GM12878 (cell line): ENCODE measurements around the gene RNU5B-1. TPM values are rescaled to one million over a fixed set of nuclear protein-coding genes. Genes with fewer than 3 reads are reported as not detected.

Experiments
- ATAC-seq: fragments of 200-7000 bp; cut with Tn5 transposase; 3 replicates; pipeline ENCODE4 v1.9.1; 2020; ENCODE audit warnings: mild to moderate bottlenecking, moderate library complexity
- BruUV-seq: library from RNA; stranded (reverse); fragments of 400-500 nt; replicated peaks from 2 replicates; lab custom pipeline; 2021; lab: Mats Ljungman, UMichigan
- CTCF ChIA-PET: fragments of 300-600 bp; sonication (Branson Sonifier 250); formaldehyde crosslinking; extraction: SDS; loops from one replicate; lab custom pipeline; 2021; ENCODE audit warnings: inconsistent platforms; lab: Yijun Ruan, JAX
- POLR2A ChIA-PET: fragments of 350-600 bp; formaldehyde crosslinking; extraction: SDS; loops from one replicate; lab custom pipeline; 2021; ENCODE audit warnings: inconsistent platforms; lab: Charles Lee
- RAD21 ChIA-PET: fragments of 300-600 bp; sonication (Branson Sonifier 250); formaldehyde crosslinking; loops from one replicate; lab custom pipeline; 2023; ENCODE audit warnings: antibody characterized with exemption; ENCODE audit not compliant: unreplicated experiment; lab: Charles Lee
- SMC1A ChIA-PET: fragments of 300-600 bp; sonication (Branson Sonifier 250); formaldehyde crosslinking; loops from one replicate; lab custom pipeline; 2023; ENCODE audit not compliant: unreplicated experiment, uncharacterized antibody; lab: Charles Lee
- DNase-seq: peaks from one replicate; pipeline ENCODE4 v3.0.0-alpha.2; 2011; ENCODE audit warnings: low read depth, low spot score
- FAIRE-seq: peaks from 3 replicates; lab custom pipeline; 2011; peaks lifted over from hg19 to GRCh38; lab: Jason Lieb, UNC
- H2AFZ ChIP-seq: 2 replicates; pipeline ENCODE4 v1.6.0; 2011; ENCODE audit warnings: low read depth, low read length, control low read depth; ENCODE audit not compliant: control insufficient read depth
- H3K27ac ChIP-seq: 2 replicates; pipeline ENCODE4 v1.5.1; 2011; ENCODE audit warnings: control low read depth; ENCODE audit not compliant: control insufficient read depth, insufficient read depth
- H3K27me3 ChIP-seq, 2 experiments: replicated peaks in 1 of 2; 2 replicates each; pipeline versions ENCODE4 v1.6.0 to v1.6.1; 2011; ENCODE audit warnings: low read length in 1 of 2; ENCODE audit not compliant: control insufficient read depth in 2 of 2, insufficient read depth in 2 of 2
- H3K36me3 ChIP-seq, 2 experiments: 2 replicates each; pipeline ENCODE4 v1.5.1; 2011; ENCODE audit warnings: low read length in 1 of 2; ENCODE audit not compliant: control insufficient read depth in 2 of 2, insufficient read depth in 2 of 2
- H3K4me1 ChIP-seq: 2 replicates; pipeline ENCODE4 v1.6.1; 2011; ENCODE audit warnings: mild to moderate bottlenecking, low read length, moderate library complexity, mixed read lengths; ENCODE audit not compliant: control insufficient read depth, insufficient read depth
- H3K4me2 ChIP-seq: 2 replicates; pipeline ENCODE4 v1.6.0; 2011; ENCODE audit warnings: control low read depth; ENCODE audit not compliant: control insufficient read depth, insufficient read depth
- H3K4me3 ChIP-seq: fragments of 200-600 bp; sonication (generic); 2 replicates; pipeline ENCODE4 v1.5.1; 2016
- H3K79me2 ChIP-seq: 2 replicates; pipeline ENCODE4 v1.6.0; 2011; ENCODE audit warnings: low read length; ENCODE audit not compliant: control insufficient read depth, insufficient read depth
- H3K9ac ChIP-seq: 2 replicates; pipeline ENCODE4 v1.8.0; 2011; ENCODE audit warnings: low read length, control low read depth, mixed read lengths; ENCODE audit not compliant: control insufficient read depth, insufficient read depth
- H3K9me3 ChIP-seq: replicated peaks from 3 replicates; pipeline ENCODE4 v1.5.1; 2011; ENCODE audit warnings: mild to moderate bottlenecking, low read length; ENCODE audit not compliant: control insufficient read depth, insufficient read depth
- H4K20me1 ChIP-seq: 2 replicates; pipeline ENCODE4 v1.6.0; 2011; ENCODE audit not compliant: control insufficient read depth, insufficient read depth
- BHLHE40 ChIP-seq, 2 experiments: fragments of 450-650 bp in 1 of 2; IDR thresholded peaks; 2 replicates each; pipeline ENCODE4 v1.6.1; 2011 to 2017; ENCODE audit warnings: low read depth in 2 of 2, borderline replicate concordance in 1 of 2, improper control_type of control experiment in 1 of 2, low read length in 1 of 2, mild to moderate bottlenecking in 1 of 2
- FOXK2 ChIP-seq: fragments of 450-650 bp; IDR thresholded peaks from 2 replicates; pipeline ENCODE4 v1.6.1; 2017; ENCODE audit warnings: mild to moderate bottlenecking, moderate library complexity
- MEF2A ChIP-seq: IDR thresholded peaks from 2 replicates; pipeline ENCODE4 v1.6.1; 2011; ENCODE audit warnings: low read depth, mild to moderate bottlenecking, low read length, moderate library complexity; ENCODE audit not compliant: insufficient read depth
- MTA3 ChIP-seq: IDR thresholded peaks from 2 replicates; pipeline ENCODE4 v1.6.1; 2012; ENCODE audit warnings: low read length, inconsistent platforms, borderline replicate concordance
- MYB ChIP-seq: fragments of 150-350 bp; IDR thresholded peaks from 2 replicates; pipeline ENCODE4 v1.6.1; 2014; ENCODE audit warnings: mild to moderate bottlenecking, low read depth, low read length, borderline replicate concordance
- RCOR1 ChIP-seq: conservative IDR thresholded peaks from 2 replicates; pipeline ENCODE4 v1.6.1; 2012; ENCODE audit warnings: low read depth, low read length, improper control_type of control experiment
- SMAD1 ChIP-seq: fragments of 450-650 bp; IDR thresholded peaks from 2 replicates; pipeline ENCODE4 v1.6.1; 2018; ENCODE audit warnings: mild to moderate bottlenecking, low read depth; ENCODE audit not compliant: partially characterized antibody
- SREBF2 ChIP-seq: IDR thresholded peaks from 2 replicates; pipeline ENCODE4 v1.6.1; 2012; ENCODE audit warnings: mild to moderate bottlenecking, low read length
- WGBS: methylation state at CpG from one replicate; pipeline ENCODE4 v1.1.6; 2016; ENCODE audit warnings: low lambda C conversion rate; ENCODE audit not compliant: insufficient replicate concordance, insufficient coverage; ENCODE audit errors: missing lambda C conversion rate; 5-methylcytosine and 5-hydroxymethylcytosine counted together
- in situ Hi-C: fragments of 300-500 bp; cut with MboI; formaldehyde crosslinking; loops from 9 replicates; pipeline ENCODE4 v1.14.3; 2018; ENCODE audit warnings: mixed read lengths
- intact Hi-C: fragments of 100-400 bp; cut with micrococcal nuclease; formaldehyde crosslinking; loops from one replicate; pipeline ENCODE4 v1.14.2; 2022; ENCODE audit not compliant: unreplicated experiment
- polyA plus RNA-seq, 11 experiments: library from polyadenylated mRNA; depleted of rRNA in 4 of 11; unstranded in 6 of 11; stranded (reverse) in 5 of 11; fragments of >200 nt; fragmentation: Nextera tagmentation in 4 of 11; fragmentation: Illumina TruSeq in 1 of 11; extraction: Ambion mirVana in 4 of 11; extraction: Trizol in 1 of 11; gene quantifications; 1 replicate in 1 of 11; 2 replicates in 10 of 11; pipeline versions ENCODE4 v1.2.1 to v1.2.3, GENCODE V29; 2011 to 2016; ENCODE audit warnings: inconsistent platforms in 2 of 11, missing spikeins in 2 of 11, low read depth in 1 of 11
- total RNA-seq, 4 experiments: library from RNA; depleted of rRNA in 3 of 4; stranded (reverse); fragments of >200 nt in 3 of 4; fragmentation: Illumina TruSeq in 1 of 4; extraction: Trizol in 1 of 4; gene quantifications; 2 replicates each; pipeline versions ENCODE4 v1.2.1 to v1.2.3, GENCODE V29; 2013 to 2021

The RNU5B-1 gene
- total and polyA plus RNA-seq, 10 of the 15 experiments (the other 5 are each of a cell fraction or from before 2014, with no cell fraction given) = 19.1 TPM; not detected in 9

- no peak for TF ChIP-seq SMAD1
Observed at GRCh38 chr15:65275728-65276126, 28.8 kb upstream of the RNU5B-1 start (continued).

GRCh38 chr15:65277015-65277414 is 27.5 kb upstream of the RNU5B-1 start:
- POLR2A ChIA-PET = interaction anchor here (1.4 kb wide), 1 partner anchor 10 kb away, joined by 8 read pairs; the partner anchor contains the start of gene PARP16
- H3K4me3 ChIP-seq = no peak overlapping the region
- RAD21 ChIA-PET = interaction anchor here (0.7 kb wide), 1 partner anchor 12 kb away, joined by 3 read pairs; no protein-coding TSS in a partner anchor
- DNase-seq = no peak
- no peak for ATAC-seq
- H2AFZ ChIP-seq = no peak overlapping the region
- TF ChIP-seq MEF2A = no peak
- no peak for TF ChIP-seq MTA3
- no peak for TF ChIP-seq SREBF2
- no peak for TF ChIP-seq MYB
- no peak for TF ChIP-seq RCOR1
- no peak for TF ChIP-seq FOXK2
- no peak for TF ChIP-seq BHLHE40 (IDR thresholded peaks at IDR 0.05; ENCODE audit: borderline replicate concordance in 1 of 2, low read depth in 2 of 2, low read length in 1 of 2)
- TF ChIP-seq, all 136 proteins: peak for 0
- H3K9me3 ChIP-seq = no peaks in the 10 kb centered on the region
- in situ Hi-C loops (no loop called here), intact Hi-C loops (no loop called here)
- no peaks in the 10 kb centered on the region for H3K27me3 ChIP-seq
- ChIA-PET CTCF (interaction anchor here (4.0 kb wide), 1 partner anchor 9 kb away, joined by 21 read pairs; the partner anchor contains the start of gene PARP16), SMC1A (interaction anchor here (0.9 to 1.8 kb wide), 3 partner anchors 9 to 162 kb away, joined by 3 to 7 read pairs (median 3); partner anchors contain the start of genes PARP16 and UBAP1L)
- H4K20me1 ChIP-seq = no peaks in the 10 kb centered on the region
- no peak overlapping the region for H3K9ac ChIP-seq
- no TSS peak for BruUV-seq
- 0% methylated on average over 1 of the region's 1 CpG for WGBS
- no peaks in the 10 kb centered on the region for H3K36me3 ChIP-seq
- H3K4me1 ChIP-seq = no peaks in the 10 kb centered on the region
- FAIRE-seq = no peak
- H3K79me2 ChIP-seq = no peaks in the 10 kb centered on the region
- no peak overlapping the region for H3K27ac ChIP-seq
- H3K4me2 ChIP-seq = no peak overlapping the region
